ENCODE data around the gene SCN5A.

The SCN5A gene

DNA sequence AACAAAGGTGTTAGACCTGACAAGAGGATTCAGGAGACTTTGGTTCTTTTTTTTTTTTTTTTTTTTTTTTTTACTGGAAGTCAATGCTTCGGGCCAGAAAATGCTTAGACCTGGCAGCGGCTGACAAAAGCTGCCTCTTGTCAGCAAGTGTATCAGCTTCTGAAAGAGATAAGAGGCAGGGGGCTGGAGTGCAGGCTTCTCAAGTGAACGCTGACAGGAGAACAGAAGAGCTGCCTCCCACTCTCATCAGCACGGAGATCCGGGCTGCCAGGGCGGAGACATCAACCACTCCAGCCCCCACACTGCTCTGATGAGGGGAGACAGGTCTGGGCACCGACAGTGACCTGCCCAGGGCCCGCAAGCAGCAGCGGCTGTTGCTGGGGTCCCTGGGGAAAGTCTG is 9.4 kb upstream of the SCN5A start:
- Histone ChIP-seq H3K9me3 (ENCODE audit: control insufficient read depth in 2 of 2, low read length in 2 of 2) (peaks cover 3 to 9% of the 10 kb centered on the region in 2 donors), H3K27ac (ENCODE audit: low read length) (no peak overlapping the region), H3K4me1 (ENCODE audit: control insufficient read depth, insufficient read depth, low read length) (no peaks in the 10 kb centered on the region), H3K9ac (ENCODE audit: low read length in 2 of 2) (no peak overlapping the region), H3K27me3 (ENCODE audit: control insufficient read depth in 1 of 2, insufficient read depth in 2 of 2, low read length in 2 of 2) (peaks cover 22 to 26% of the 10 kb centered on the region in 2 donors), H3K36me3 (ENCODE audit: control insufficient read depth in 2 of 2, insufficient read depth in 2 of 2, low read length in 2 of 2) (no peaks in the 10 kb centered on the region), H3K4me3 (ENCODE audit: low read length in 2 of 2) (no peak overlapping the region)

DNA sequence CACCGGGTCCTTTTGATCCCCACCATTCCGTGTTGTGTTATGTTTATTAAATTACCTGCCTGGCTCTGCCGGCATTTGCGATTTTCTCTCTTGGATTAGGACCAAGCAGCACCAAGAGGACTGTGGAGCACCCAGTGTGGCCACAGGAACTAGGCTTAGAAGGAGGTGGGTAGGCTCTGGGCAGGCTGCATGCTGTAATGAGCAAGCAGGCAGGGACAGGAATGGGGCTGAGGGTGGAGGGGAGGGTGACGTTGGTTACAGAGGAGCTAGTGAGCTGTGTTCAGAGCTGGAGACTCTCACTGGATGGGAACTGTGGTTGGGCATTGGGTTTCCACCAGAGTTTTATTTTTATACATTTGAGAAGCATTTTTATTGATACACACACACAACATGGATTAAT is 7.9 kb upstream of the SCN5A start:
- no peak overlapping the region for H3K4me3 ChIP-seq (ENCODE audit: low read length in 2 of 2)
- peaks cover 23 to 29% of the 10 kb centered on the region in 2 donors for H3K27me3 ChIP-seq (ENCODE audit: control insufficient read depth in 1 of 2, insufficient read depth in 2 of 2, low read length in 2 of 2)
- no peak overlapping the region for H3K9ac ChIP-seq (ENCODE audit: low read length in 2 of 2)

DNA sequence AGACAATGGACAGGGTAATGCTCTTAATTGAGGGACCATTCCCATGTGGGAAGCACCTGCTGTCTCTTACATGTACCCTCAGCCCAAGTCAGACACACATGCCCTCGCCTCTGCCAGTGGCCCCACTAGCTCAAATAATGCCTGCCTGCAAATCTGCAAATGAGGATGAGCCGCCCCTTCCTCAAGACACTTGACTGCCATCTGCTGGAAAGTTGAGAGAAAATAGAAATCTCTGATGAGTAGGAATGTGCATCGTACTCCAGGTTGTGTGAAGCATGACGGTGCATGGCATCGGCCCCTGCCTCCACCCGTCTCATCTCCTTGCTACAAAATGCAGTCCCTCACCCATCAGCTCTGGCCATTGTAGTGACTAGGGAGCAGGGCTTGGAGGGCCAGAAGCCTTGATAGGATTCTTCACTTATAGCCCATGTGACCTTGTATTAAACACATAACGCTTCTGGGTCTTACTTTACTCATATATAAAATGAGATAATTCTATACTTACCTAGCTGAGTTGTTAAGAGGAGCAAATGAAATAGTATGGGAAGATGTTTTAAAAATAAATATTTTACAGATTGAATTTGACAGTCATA is 6.3 kb upstream of the SCN5A start:
- peaks cover 27 to 29% of the 10 kb centered on the region in 2 donors for H3K27me3 ChIP-seq (ENCODE audit: control insufficient read depth in 1 of 2, insufficient read depth in 2 of 2, low read length in 2 of 2)
- H3K9ac ChIP-seq (ENCODE audit: low read length in 2 of 2) = no peak overlapping the region
- H3K36me3 ChIP-seq (ENCODE audit: control insufficient read depth in 2 of 2, insufficient read depth in 2 of 2, low read length in 2 of 2) = no peaks in the 10 kb centered on the region
- no peaks in the 10 kb centered on the region for H3K9me3 ChIP-seq (ENCODE audit: control insufficient read depth in 2 of 2, low read length in 2 of 2)
- H3K27ac ChIP-seq (ENCODE audit: low read length) = no peak overlapping the region
- no peak overlapping the region for H3K4me3 ChIP-seq (ENCODE audit: low read length in 2 of 2)
- peaks cover 5% of the 10 kb centered on the region for H3K4me1 ChIP-seq (ENCODE audit: control insufficient read depth, insufficient read depth, low read length)

More for the DNA sequence above, 7.9 kb upstream of the SCN5A start:
- H3K36me3 ChIP-seq (ENCODE audit: control insufficient read depth in 2 of 2, insufficient read depth in 2 of 2, low read length in 2 of 2) = no peaks in the 10 kb centered on the region
- H3K27ac ChIP-seq (ENCODE audit: low read length) = no peak overlapping the region
- no peaks in the 10 kb centered on the region for H3K4me1 ChIP-seq (ENCODE audit: control insufficient read depth, insufficient read depth, low read length)
- H3K9me3 ChIP-seq (ENCODE audit: control insufficient read depth in 2 of 2, low read length in 2 of 2) = peaks cover 3 to 4% of the 10 kb centered on the region in 2 donors

DNA sequence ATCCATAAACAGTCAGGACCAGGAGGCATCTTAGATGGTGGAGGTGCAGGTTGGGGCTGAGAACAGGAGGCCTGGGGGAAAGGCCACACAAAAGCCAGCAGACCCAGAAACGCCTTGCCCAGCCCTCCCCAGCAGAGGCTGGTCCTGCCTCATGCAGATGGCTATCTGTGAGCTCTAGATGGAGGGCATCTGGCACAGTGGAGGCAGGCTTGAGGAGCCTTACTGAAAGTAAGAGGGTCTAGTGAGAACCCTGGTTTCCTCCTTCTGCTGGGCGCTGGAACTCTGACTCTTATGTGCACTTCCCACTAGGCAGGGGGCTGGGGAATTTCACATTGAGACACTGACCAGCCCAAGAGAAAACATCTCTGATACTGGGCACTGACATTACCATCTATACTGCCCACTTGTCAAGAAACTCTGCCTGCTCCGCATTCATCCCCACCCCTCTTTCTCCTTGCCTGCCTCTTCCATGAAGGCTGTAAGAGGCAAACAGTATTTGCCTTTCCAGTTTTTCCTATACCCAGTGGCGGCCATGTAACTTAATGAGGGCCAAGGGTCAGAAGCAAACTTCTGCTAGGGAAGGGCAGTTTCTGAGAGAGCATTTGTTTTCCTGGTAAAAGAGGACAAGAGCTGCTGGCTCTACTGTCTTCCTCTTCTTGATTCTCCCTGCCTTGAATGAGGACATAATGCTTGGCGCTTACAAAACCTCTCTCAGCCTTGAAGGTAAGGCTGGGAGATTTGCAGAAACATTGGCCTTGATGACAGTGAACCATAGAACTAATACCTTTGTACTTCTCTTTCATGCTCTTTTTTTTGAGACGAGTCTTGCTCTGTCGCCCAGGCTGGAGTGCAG is 4.4 kb upstream of the SCN5A start:
- Histone ChIP-seq H3K4me1 (ENCODE audit: control insufficient read depth, insufficient read depth, low read length) (peaks cover 16% of the 10 kb centered on the region), H3K36me3 (ENCODE audit: control insufficient read depth in 2 of 2, insufficient read depth in 2 of 2, low read length in 2 of 2) (no peaks in the 10 kb centered on the region), H3K27me3 (ENCODE audit: control insufficient read depth in 1 of 2, insufficient read depth in 2 of 2, low read length in 2 of 2) (peaks cover 26 to 29% of the 10 kb centered on the region in 2 donors), H3K27ac (ENCODE audit: low read length) (no peak overlapping the region), H3K9ac (ENCODE audit: low read length in 2 of 2) (no peak overlapping the region), H3K4me3 (ENCODE audit: low read length in 2 of 2) (no peak overlapping the region), H3K9me3 (ENCODE audit: control insufficient read depth in 2 of 2, low read length in 2 of 2) (no peaks in the 10 kb centered on the region)

DNA sequence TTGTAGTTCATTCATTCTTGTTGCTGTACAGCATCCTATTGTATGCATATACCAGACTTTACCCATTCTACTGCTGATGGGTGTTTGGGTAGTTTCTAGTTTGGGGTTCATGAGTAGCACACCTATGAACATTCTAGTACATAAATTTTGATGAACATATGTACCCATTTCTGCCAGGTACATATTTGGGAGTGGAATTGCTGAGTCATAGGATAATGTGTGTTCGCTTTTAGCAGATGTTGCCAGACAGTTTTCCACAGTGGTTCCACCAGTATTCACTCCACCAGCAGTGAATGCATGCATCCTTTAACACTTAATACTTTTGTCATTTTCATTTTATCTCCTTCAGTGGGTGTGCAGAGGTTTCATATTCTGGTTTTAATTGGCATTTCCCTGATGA is 3.4 kb upstream of the SCN5A start:
- H3K27me3 ChIP-seq (ENCODE audit: control insufficient read depth in 1 of 2, insufficient read depth in 2 of 2, low read length in 2 of 2) = peaks cover 33 to 37% of the 10 kb centered on the region in 2 donors

DNA sequence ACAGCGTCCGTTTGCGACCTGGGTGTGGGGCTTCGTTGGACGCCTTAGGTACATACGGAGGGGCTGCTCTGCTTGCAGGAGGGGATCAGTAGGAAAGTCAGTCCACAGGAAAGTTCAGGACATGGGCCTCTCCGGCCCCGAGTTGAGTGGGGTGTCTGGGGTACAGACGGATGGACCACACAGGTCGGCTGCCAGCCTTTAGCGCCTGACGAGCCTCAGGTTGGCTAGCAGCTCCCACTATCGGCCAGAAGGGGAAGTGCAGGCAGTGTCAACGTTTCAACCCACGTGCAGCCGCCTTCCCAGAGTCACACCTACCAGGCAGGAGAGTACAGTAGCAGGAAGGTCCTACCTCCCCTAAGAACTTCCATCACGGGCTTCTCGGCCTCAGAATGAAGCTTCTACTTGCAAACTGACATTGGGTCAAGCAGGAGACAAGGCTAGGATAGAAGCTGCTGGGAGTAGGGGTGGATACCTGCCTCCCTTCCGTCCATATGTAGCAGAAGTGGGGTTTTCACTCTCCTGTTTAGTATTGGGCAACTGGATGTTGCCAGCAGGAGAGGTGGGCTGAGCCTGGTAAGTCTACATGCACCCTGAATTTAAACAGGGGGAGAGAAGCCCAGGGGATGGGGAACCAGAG is 1.8 kb upstream of the SCN5A start:
- Histone ChIP-seq H3K9ac (ENCODE audit: low read length in 2 of 2) (no peak overlapping the region), H3K36me3 (ENCODE audit: control insufficient read depth in 2 of 2, insufficient read depth in 2 of 2, low read length in 2 of 2) (no peaks in the 10 kb centered on the region), H3K4me1 (ENCODE audit: control insufficient read depth, insufficient read depth, low read length) (peaks cover 21% of the 10 kb centered on the region), H3K27ac (ENCODE audit: low read length) (no peak overlapping the region), H3K27me3 (ENCODE audit: control insufficient read depth in 1 of 2, insufficient read depth in 2 of 2, low read length in 2 of 2) (peaks cover 30 to 41% of the 10 kb centered on the region in 2 donors), H3K4me3 (ENCODE audit: low read length in 2 of 2) (peak overlapping the region in 1 of 2 donors; percentile 29), H3K9me3 (ENCODE audit: control insufficient read depth in 2 of 2, low read length in 2 of 2) (no peaks in the 10 kb centered on the region)

More for the DNA sequence above, 3.4 kb upstream of the SCN5A start:
- Histone ChIP-seq H3K4me3 (ENCODE audit: low read length in 2 of 2) (no peak overlapping the region), H3K9me3 (ENCODE audit: control insufficient read depth in 2 of 2, low read length in 2 of 2) (no peaks in the 10 kb centered on the region), H3K27ac (ENCODE audit: low read length) (no peak overlapping the region), H3K4me1 (ENCODE audit: control insufficient read depth, insufficient read depth, low read length) (peaks cover 21% of the 10 kb centered on the region), H3K36me3 (ENCODE audit: control insufficient read depth in 2 of 2, insufficient read depth in 2 of 2, low read length in 2 of 2) (no peaks in the 10 kb centered on the region), H3K9ac (ENCODE audit: low read length in 2 of 2) (no peak overlapping the region)

DNA sequence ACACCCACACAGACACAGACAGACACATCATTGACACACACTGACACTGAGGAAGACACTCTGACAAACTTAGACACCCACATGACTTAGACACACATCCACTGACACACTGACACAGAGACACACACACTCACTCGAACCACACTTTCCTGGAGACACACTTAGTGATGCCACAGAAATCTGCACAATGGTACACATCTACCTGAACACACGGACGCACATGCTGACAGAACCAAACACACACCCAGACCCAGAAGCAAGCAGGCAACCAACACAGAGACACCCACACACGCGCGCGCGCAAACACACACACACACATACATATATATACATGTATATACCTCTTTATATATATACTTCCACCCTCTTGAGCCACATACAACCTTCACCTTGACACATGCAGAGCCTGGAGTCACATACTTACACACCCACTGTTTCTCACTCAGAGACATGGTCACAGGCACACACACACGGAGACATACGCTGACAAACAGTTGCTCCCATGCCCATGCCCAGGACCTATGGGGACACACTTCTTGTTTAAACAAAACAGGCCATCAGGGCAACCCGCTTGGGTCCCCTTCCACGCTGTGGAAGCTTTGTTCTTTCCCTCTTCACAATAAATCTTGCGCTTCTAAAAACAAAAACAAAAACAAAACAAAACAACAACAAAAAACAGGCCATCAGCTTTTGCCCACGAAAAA is 913 bp upstream of the SCN5A start:
- Histone ChIP-seq H3K27ac (ENCODE audit: low read length) (no peak overlapping the region), H3K36me3 (ENCODE audit: control insufficient read depth in 2 of 2, insufficient read depth in 2 of 2, low read length in 2 of 2) (no peaks in the 10 kb centered on the region), H3K9me3 (ENCODE audit: control insufficient read depth in 2 of 2, low read length in 2 of 2) (no peaks in the 10 kb centered on the region), H3K9ac (ENCODE audit: low read length in 2 of 2) (no peak overlapping the region), H3K4me3 (ENCODE audit: low read length in 2 of 2) (peak overlapping the region; percentile 64 to 73), H3K27me3 (ENCODE audit: control insufficient read depth in 1 of 2, insufficient read depth in 2 of 2, low read length in 2 of 2) (peaks cover 29 to 37% of the 10 kb centered on the region in 2 donors), H3K4me1 (ENCODE audit: control insufficient read depth, insufficient read depth, low read length) (peaks cover 21% of the 10 kb centered on the region)

DNA sequence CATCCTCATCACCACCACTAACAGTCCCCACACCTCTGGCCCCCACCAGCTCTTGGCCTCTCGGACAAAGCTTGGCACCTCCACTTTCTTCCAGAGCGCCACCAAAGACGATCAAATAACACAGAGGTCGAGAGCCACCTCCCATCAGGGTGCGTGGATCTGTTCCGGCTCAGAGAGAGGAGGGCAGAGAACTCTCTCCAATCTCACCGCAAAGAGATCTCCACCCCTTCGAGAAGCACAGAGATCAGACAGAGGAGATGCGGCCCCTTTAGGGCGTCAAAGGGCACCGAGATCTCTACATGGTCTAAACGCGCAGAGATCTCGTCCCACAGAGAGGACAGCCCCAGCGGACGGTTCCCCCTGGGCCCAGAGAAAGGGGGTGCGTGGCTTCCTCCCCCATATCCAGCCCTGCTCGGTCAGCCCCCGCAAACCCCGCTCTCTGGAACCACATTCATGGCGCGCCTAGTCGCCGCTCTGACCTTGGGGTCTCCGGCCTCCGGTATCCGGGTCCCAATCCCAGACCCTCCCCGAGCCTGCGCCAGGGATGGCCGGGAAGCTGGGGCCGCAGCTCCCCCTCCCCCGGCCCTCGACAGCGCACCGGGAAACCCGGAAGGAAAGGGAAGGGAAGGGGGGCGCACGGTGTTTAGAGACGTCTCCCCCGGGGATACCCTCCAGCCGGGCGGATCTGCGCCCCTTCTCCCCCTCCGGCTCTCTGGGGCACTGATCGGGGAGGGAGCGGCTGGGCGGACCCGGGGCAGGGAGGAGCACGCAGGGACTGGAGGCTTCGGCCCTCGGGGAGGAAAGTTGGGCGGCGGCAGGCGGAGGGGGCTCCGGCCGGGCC is 608 bp downstream of the SCN5A start:
- H3K4me1 ChIP-seq (ENCODE audit: control insufficient read depth, insufficient read depth, low read length) = peaks cover 21% of the 10 kb centered on the region
- H3K27me3 ChIP-seq (ENCODE audit: control insufficient read depth in 1 of 2, insufficient read depth in 2 of 2, low read length in 2 of 2) = peaks cover 29 to 34% of the 10 kb centered on the region in 2 donors
- H3K4me3 ChIP-seq (ENCODE audit: low read length in 2 of 2) = peak overlapping the region; percentile 38 to 69
- no peaks in the 10 kb centered on the region for H3K9me3 ChIP-seq (ENCODE audit: control insufficient read depth in 2 of 2, low read length in 2 of 2)
- H3K9ac ChIP-seq (ENCODE audit: low read length in 2 of 2) = peak overlapping the region in 1 of 2 donors; percentile 24
- H3K36me3 ChIP-seq (ENCODE audit: control insufficient read depth in 2 of 2, insufficient read depth in 2 of 2, low read length in 2 of 2) = no peaks in the 10 kb centered on the region
- H3K27ac ChIP-seq (ENCODE audit: low read length) = no peak overlapping the region

DNA sequence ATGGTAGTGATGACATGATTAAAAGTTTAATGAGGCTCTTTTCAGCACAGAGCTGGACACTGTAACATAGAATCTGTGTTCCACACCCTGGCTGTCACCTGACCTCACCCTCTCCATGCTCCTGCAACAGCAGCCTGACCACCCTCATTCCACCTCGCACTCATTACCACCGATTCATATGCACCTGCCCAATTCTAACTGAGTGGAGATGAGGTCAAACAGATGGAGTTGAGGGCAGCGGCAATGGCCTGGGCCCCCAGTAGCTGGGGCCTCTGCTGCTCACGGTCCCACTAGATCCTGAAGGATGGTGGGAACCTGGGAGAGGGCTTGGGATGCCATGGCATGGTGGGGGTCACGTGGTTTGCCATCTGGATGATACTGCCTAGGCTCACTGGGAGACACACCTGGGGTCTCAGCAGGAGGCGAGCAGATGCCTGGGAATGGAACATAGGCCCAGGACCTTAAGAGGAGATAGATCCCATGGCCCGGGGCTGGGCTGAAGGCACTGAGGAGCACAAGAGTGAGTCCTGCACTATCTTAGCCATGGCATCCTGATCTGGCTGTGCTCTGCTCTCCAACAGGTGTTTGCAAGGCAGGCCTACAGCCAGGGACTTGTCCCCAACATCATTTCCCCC is 1.3 kb downstream of the SCN5A start:
- H3K27ac ChIP-seq (ENCODE audit: low read length) = no peak overlapping the region
- H3K9me3 ChIP-seq (ENCODE audit: control insufficient read depth in 2 of 2, low read length in 2 of 2) = no peaks in the 10 kb centered on the region
- no peaks in the 10 kb centered on the region for H3K36me3 ChIP-seq (ENCODE audit: control insufficient read depth in 2 of 2, insufficient read depth in 2 of 2, low read length in 2 of 2)
- no peak overlapping the region for H3K9ac ChIP-seq (ENCODE audit: low read length in 2 of 2)
- no peak overlapping the region for H3K4me3 ChIP-seq (ENCODE audit: low read length in 2 of 2)
- H3K27me3 ChIP-seq (ENCODE audit: control insufficient read depth in 1 of 2, insufficient read depth in 2 of 2, low read length in 2 of 2) = peaks cover 29 to 32% of the 10 kb centered on the region in 2 donors
- H3K4me1 ChIP-seq (ENCODE audit: control insufficient read depth, insufficient read depth, low read length) = peaks cover 21% of the 10 kb centered on the region
